ENCODE measurements around the gene MMP7. TPM values are rescaled to one million over a fixed set of nuclear protein-coding genes. Genes with fewer than 3 reads are reported as not detected.

The MMP7 gene
- total and polyA plus RNA-seq, 2 of the 4 experiments (the other 2 are of a cell fraction), result not detected

GRCh38 chr11:102516179-102516578, 14.4 kb downstream of the MMP7 start:
- no CpG with 5 or more reads among the region's 4 CpGs for whole genome bisulfite sequencing, 2 experiments (ENCODE audit: extremely low coverage in 2 of 2, insufficient read length in 1 of 2)
- no peak for ATAC-seq (ENCODE audit: low read depth)
- no peak overlapping the region for H4K8ac ChIP-seq (ENCODE audit: low read depth in 2 of 2, low read length in 2 of 2)
- H2BK120ac ChIP-seq (ENCODE audit: low read depth, low read length), result no peak overlapping the region
- no peak overlapping the region for H3K14ac ChIP-seq (replicated peaks; ENCODE audit: low read depth, low read length)
- no peak for DNase-seq
- no peaks in the 10 kb centered on the region for H3K36me3 ChIP-seq (ENCODE audit: control insufficient read depth, insufficient read depth, low read length)
- H3K9me1 ChIP-seq (ENCODE audit: insufficient read depth, low read length), result no peaks in the 10 kb centered on the region
- no peak overlapping the region for H3K18ac ChIP-seq (ENCODE audit: low read depth, low read length)
- H2BK20ac ChIP-seq (ENCODE audit: low read depth, low read length), result no peak overlapping the region
- no peak overlapping the region for H4K5ac ChIP-seq (ENCODE audit: low read depth, low read length)
- no peak overlapping the region for H3K23ac ChIP-seq (ENCODE audit: low read depth, low read length)
- POLR2A ChIA-PET (ENCODE audit: unreplicated experiment), result no interaction called here
- no TSS peak for BruUV-seq (replicated peaks)
- no peaks in the 10 kb centered on the region for H4K20me1 ChIP-seq (ENCODE audit: insufficient read depth, low read length)
- no peak overlapping the region for H2AK9ac ChIP-seq (replicated peaks; ENCODE audit: low read depth, low read length, poor library complexity)
- no peak overlapping the region for H2BK15ac ChIP-seq (ENCODE audit: low read depth, low read length)
- no peak overlapping the region for H3K4me3 ChIP-seq (ENCODE audit: insufficient read depth, low read depth, low read length)
- no peak overlapping the region for H4K91ac ChIP-seq (ENCODE audit: insufficient read depth, low read depth, low read length)
- TF ChIP-seq MAZ (IDR thresholded peaks at IDR 0.05; ENCODE audit: borderline replicate concordance, low read depth, low read length), result no peak
- no peak for TF ChIP-seq USF2 (IDR thresholded peaks at IDR 0.05; ENCODE audit: low read depth, low read length)
- TF ChIP-seq MXI1 (IDR thresholded peaks at IDR 0.05; ENCODE audit: borderline replicate concordance, low read depth, low read length), result no peak
- no peak overlapping the region for H3K4me2 ChIP-seq (ENCODE audit: low read depth, low read length)
- H3K56ac ChIP-seq (ENCODE audit: extremely low read depth, insufficient read depth, low read length), result no peak overlapping the region
- H2AK5ac ChIP-seq (ENCODE audit: low read depth, low read length), result no peak overlapping the region
- dilution Hi-C loops (cut with HindIII; ENCODE audit: low sequenced_read_pairs, unreplicated experiment) (no loop called here), intact Hi-C loops (cut with micrococcal nuclease) (no loop called here), in situ Hi-C loops (cut with MboI; ENCODE audit: low sequenced_read_pairs) (no loop called here)
- H3K79me1 ChIP-seq (ENCODE audit: low read depth in 1 of 2, low read length in 2 of 2), result no peaks in the 10 kb centered on the region
- H3K9me3 ChIP-seq (ENCODE audit: control insufficient read depth, insufficient read depth, low read length), result no peaks in the 10 kb centered on the region
- H2BK5ac ChIP-seq (ENCODE audit: low read depth, low read length, poor library complexity, severe bottlenecking), result no peak overlapping the region
- H3K4ac ChIP-seq (ENCODE audit: low read depth, low read length), result no peak overlapping the region
- no peak overlapping the region for H2AFZ ChIP-seq (replicated peaks; ENCODE audit: low read length, poor library complexity)
- no peak overlapping the region for H3K27ac ChIP-seq (ENCODE audit: insufficient read depth, low read length)
- no peak overlapping the region for H3K9ac ChIP-seq (ENCODE audit: low read depth, low read length)
- CTCF ChIA-PET, result no interaction called here
- H3K4me1 ChIP-seq (ENCODE audit: control insufficient read depth, insufficient read depth, low read length), result no peaks in the 10 kb centered on the region
- H3K27me3 ChIP-seq (ENCODE audit: control insufficient read depth, insufficient read depth, low read length), result peaks cover 7% of the 10 kb centered on the region; the same call in 1 of the 2 replicates
